HG03045 (cell line): ENCODE data around the gene PDZD2.

Experiments used
- ATAC-seq: cut with Tn5 transposase; IDR thresholded peaks from one replicate; pipeline ENCODE4 v1.9.1; 2021; ENCODE audit warnings: mild to moderate bottlenecking, moderate library complexity; ENCODE audit not compliant: unreplicated experiment

Gene PDZD2

GRCh38 chr5:31913808-31914207, 274.9 kb downstream of the PDZD2 start:
- no peak for ATAC-seq

GRCh38 chr5:31916327-31916726, 277.4 kb downstream of the PDZD2 start:
- no peak for ATAC-seq

DNA sequence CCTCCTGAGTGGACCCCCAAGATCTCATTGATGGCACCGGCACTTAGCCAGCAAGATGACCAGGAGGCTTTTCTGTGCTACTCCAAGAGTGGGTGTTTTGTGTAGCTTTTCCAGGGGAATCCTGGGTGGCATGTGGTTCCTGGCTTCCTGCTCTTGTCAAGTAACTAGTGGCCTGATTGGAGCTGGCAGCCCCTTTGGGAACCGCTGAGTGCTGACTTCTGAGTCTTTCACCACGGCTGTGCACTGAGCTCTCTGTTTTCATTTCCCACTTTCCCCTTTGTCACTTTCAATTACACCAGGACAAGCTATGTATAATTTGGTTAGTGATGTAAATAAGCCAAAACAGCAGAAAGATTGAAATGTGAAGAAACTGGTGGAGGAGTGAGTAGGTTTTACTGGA, 279.8 kb downstream of the PDZD2 start:
- ATAC-seq, result no peak

GRCh38 chr5:31921852-31922305, 282.9 kb downstream of the PDZD2 start:
- ATAC-seq, result no peak

GRCh38 chr5:31924005-31924404, 285.1 kb downstream of the PDZD2 start:
- ATAC-seq, result no peak

GRCh38 chr5:31931874-31932273, 292.9 kb downstream of the PDZD2 start:
- no peak for ATAC-seq

DNA sequence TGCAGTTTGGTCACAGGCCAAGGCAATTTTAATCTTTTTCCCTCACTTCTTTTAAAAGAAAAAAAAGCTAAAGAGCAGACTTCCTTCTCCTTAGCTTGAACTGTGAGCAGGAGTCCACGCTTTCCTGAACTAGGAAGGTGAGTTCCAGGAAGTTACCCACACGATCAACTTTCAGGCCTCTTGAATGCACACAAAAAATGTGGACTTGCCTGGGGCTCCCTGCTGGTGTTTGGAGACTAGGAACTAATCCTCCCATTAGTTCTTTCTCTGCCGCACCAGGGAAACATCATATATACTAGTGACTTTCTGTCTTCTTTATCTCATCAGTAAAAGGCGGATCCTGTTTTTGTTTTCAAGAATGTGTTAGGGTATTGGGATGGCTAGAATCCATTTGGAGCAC, 295.2 kb downstream of the PDZD2 start:
- no peak for ATAC-seq

GRCh38 chr5:31935496-31936369, 296.8 kb downstream of the PDZD2 start:
- no peak for ATAC-seq

DNA sequence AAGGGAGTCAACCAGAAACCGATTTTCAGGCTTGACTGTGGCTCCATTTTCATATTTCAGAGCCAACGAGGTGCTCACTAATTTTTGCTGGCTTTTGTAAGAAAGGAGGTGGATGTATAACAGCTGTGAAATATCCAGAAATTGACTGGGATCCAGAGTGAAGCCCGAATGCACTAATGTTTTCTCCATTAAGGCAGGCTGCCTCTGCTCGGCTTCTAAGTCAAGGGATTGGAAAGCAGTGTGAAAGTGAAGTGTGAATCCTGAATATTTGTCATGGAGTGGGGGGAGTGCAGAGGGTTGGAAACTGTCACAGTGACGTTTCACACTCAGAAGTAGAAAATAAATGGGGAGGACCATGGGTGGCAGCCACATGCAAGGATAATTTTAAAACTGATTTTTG, 297.8 kb downstream of the PDZD2 start:
- ATAC-seq, result no peak

DNA sequence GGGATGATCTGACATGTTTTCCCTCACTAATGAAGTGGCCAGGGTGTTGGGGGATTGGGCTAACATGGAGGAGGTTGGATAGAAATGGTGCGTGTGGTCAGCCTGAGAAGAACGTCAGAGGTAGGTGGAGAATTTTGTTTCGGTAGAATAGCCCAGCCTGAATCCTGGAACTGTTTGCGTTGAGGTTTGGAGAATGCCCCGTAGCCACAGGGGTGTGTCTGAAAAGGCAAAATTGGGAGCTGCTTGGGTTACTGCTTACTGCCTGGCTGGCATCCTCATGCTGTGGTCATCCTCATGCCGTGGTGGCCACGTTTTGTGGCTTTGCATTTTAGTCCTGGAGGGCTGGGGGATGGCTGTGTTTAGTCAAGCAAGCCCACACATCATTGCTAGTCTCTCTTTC, 298.3 kb downstream of the PDZD2 start:
- no peak for ATAC-seq

GRCh38 chr5:31937703-31938102, 298.8 kb downstream of the PDZD2 start:
- no peak for ATAC-seq

DNA sequence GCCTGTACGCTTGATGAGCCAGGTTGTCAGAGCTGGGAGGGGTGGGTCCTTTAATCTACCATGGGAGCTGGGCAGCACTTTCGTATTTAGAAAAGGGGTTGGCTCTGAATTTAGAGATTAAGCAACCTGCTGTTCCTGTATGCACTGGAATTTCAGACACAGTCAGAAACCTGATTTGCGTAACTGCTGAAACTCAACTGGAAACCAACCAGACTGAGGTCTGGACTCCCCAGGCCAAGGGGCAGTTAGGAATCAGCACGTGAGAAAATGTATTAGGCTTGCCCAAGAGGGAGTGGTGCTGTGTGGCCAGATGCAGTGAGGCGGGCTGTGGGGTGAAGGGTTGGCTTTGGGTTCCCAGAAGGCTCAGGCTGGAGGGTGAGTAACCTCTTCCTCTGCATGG, 300.2 kb downstream of the PDZD2 start:
- ATAC-seq, result no peak

- no peak for ATAC-seq
These were observed 302.3 kb downstream of the PDZD2 start for GRCh38 chr5:31941151-31941755.

- no peak for ATAC-seq
These were observed 303.6 kb downstream of the PDZD2 start for GRCh38 chr5:31942546-31942945.

DNA sequence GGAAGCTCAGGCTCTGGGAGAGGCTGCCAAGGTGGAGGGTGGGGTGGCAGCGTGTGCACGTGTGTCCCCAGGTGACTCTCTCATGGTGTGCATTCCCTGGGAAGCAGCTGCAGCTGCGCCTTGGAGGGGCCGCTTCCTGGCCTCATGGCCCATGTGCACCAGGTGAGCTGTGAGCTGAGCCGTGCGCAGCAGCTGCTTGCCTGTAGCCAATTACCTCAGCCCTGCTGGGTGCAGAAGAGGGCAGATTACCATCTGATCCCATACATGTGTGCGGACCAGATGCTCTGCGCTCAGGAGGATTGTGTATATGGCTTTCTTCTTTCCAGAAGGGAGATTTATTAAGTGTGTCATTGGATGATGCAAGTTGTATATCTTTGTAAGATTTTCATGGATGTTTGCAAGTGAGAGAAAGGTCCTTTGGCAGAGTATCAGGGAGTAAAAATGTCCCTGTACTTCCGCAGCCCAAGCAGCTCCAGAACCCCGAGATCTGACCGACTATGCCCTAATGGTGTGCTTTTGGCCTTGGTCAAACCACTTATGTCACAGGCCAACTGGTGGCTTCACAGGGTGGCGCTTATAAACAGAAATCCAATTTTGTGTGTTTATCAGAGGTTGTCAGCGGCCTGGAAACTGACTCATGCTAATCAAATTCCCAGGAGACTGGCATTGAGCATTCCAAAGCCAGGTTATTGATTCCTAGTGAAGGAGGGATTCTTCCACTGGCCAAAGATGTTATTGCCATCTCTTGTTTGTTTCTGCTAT, 305.9 kb downstream of the PDZD2 start:
- ATAC-seq, result no peak

DNA sequence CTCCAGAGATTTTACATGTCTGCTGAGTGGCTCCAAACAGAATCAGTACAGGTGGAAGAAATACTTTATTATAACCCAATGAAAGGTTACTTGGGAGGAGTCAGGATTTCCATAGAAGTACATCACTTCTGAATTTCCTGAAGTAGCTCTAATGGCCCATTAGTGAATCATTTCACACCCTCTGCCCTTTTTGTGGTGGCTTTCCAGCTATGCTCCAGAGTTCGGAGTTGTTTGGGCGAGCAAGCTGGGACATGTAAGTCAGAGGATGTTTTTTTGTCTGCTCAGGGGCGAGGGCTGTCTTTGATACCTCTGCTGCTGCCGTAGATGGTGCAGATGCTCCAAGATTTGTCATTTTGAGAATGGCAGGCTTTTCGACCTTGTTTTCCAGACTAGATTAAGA, 309.1 kb downstream of the PDZD2 start:
- no peak for ATAC-seq

- no peak for ATAC-seq
These were observed 313.1 kb downstream of the PDZD2 start for GRCh38 chr5:31952067-31952466.

GRCh38 chr5:31954091-31954490, 315.2 kb downstream of the PDZD2 start:
- no peak for ATAC-seq

- ATAC-seq, result no peak
These were observed 318.2 kb downstream of the PDZD2 start for GRCh38 chr5:31957151-31957550.

DNA sequence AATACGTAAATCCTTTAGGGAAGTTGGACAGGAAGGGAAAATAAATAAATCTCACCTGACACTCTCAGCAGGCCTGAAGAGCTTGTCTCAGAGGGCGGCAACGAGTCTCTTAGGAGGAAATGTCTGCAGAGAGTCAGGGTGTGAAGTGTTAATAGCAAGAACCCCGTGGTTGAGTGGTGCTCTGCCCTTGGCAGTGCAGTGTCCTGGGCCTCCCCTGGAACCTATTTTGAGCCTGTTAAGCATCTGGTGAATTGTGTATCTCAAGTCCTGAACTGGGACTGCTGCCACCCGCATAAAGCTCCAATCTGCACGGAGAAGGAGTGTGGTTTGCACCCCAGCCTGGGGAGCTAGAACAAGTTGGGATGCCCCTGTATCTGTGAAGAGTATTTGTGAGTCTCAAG, 323.4 kb downstream of the PDZD2 start:
- ATAC-seq, result no peak

- no peak for ATAC-seq
These were observed 324.0 kb downstream of the PDZD2 start for GRCh38 chr5:31962871-31963307.
